NT2/D1 (cell line): ENCODE measurements around the gene LRRTM2.
"Not testable (repeated sequence)": the region's sequence is repeated elsewhere in the genome, so short reads cannot be mapped to it uniquely, and the experiment has no call there.

Experiments used
- DNase-seq: peaks from one replicate; pipeline ENCODE4 v3.0.0-alpha.2; 2011; ENCODE audit warnings: low read depth, low spot score
- H3K27me3 ChIP-seq: 2 replicates; pipeline ENCODE4 v1.6.0; 2011; ENCODE audit warnings: mild to moderate bottlenecking; ENCODE audit not compliant: insufficient read length, insufficient read depth
- H3K36me3 ChIP-seq: 2 replicates; pipeline ENCODE4 v1.6.1; 2011; ENCODE audit warnings: mild to moderate bottlenecking, low read length, mixed read lengths; ENCODE audit not compliant: insufficient read depth, insufficient read length
- H3K4me1 ChIP-seq: 2 replicates; pipeline ENCODE4 v1.5.1; 2011; ENCODE audit not compliant: insufficient read depth, insufficient read length
- H3K4me3 ChIP-seq: 2 replicates; pipeline ENCODE4 v1.5.1; 2011; ENCODE audit warnings: low read depth; ENCODE audit not compliant: insufficient read length
- H3K9ac ChIP-seq: 2 replicates; pipeline ENCODE4 v1.6.0; 2011; ENCODE audit warnings: low read depth; ENCODE audit not compliant: insufficient read length
- H3K9me3 ChIP-seq: 2 replicates; pipeline ENCODE4 v1.5.1; 2011; ENCODE audit warnings: mild to moderate bottlenecking, low read length; ENCODE audit not compliant: insufficient read depth
- SUZ12 ChIP-seq: IDR thresholded peaks from 2 replicates; pipeline ENCODE4 v1.6.1; 2011; ENCODE audit not compliant: insufficient read length, insufficient read depth; ENCODE audit errors: extremely low read depth
- YY1 ChIP-seq: IDR thresholded peaks from 2 replicates; pipeline ENCODE4 v1.6.1; 2011; ENCODE audit not compliant: insufficient read length, insufficient read depth
- ZNF274 ChIP-seq: IDR thresholded peaks from 2 replicates; pipeline ENCODE4 v1.6.1; 2011; ENCODE audit warnings: mild to moderate bottlenecking, low read depth, low read length

The LRRTM2 gene, protein sequence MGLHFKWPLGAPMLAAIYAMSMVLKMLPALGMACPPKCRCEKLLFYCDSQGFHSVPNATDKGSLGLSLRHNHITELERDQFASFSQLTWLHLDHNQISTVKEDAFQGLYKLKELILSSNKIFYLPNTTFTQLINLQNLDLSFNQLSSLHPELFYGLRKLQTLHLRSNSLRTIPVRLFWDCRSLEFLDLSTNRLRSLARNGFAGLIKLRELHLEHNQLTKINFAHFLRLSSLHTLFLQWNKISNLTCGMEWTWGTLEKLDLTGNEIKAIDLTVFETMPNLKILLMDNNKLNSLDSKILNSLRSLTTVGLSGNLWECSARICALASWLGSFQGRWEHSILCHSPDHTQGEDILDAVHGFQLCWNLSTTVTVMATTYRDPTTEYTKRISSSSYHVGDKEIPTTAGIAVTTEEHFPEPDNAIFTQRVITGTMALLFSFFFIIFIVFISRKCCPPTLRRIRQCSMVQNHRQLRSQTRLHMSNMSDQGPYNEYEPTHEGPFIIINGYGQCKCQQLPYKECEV

GRCh38 chr5:138874771-138875551, at the start of gene LRRTM2:
Gene LRRTM2 (minus strand): TSS chr5:138875335. CDS start chr5:138874911, 424 bp downstream.
- peaks cover 7% of the 10 kb centered on the region; the same call in 1 of the 2 replicates for H3K9me3 ChIP-seq
- no peaks in the 10 kb centered on the region for H3K4me1 ChIP-seq
- H3K9ac ChIP-seq = no peak within 1 kb of the TSS
- no peak for DNase-seq
- H3K4me3 ChIP-seq = no peak within 1 kb of the TSS
- H3K36me3 ChIP-seq = no peaks in the 10 kb centered on the region
- no peak for TF ChIP-seq SUZ12
- no peak for TF ChIP-seq YY1
- TF ChIP-seq ZNF274 = no peak
- H3K27me3 ChIP-seq = no peaks in the 10 kb centered on the region

DNA sequence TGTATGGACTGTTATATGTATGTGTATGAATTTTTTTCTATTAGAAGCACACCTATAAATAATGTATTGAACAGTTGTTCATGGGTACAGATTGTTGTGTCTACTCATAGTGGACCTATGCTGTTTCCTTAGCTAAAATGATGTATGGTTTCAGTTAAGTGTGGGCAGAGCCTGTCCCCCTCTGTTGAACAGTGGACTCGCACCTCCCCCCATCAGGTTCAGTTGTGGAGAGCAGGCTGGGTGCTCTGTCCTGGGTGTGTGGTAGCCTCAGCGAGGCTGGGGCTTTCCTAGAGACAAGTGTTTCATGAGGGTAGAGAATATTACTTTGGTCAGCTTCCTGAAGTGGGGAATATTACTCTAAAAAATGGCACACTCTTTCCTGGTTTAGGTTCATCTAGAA, 47.4 kb upstream of the LRRTM2 start:
- Histone ChIP-seq H3K9me3 (no peaks in the 10 kb centered on the region), H3K4me3 (no peak overlapping the region), H3K9ac (no peak overlapping the region), H3K36me3 (peaks cover 55% of the 10 kb centered on the region), H3K4me1 (peaks cover 3% of the 10 kb centered on the region), H3K27me3 (no peaks in the 10 kb centered on the region)
- no peak for TF ChIP-seq ZNF274
- TF ChIP-seq YY1 = no peak
- TF ChIP-seq SUZ12 = no peak
- DNase-seq = no peak

- H3K4me1 ChIP-seq, DNase-seq, H3K9me3 ChIP-seq, H3K9ac ChIP-seq, H3K27me3 ChIP-seq, H3K4me3 ChIP-seq: not testable (repeated sequence)
- H3K36me3 ChIP-seq = peaks cover 48% of the 10 kb centered on the region
These were observed 46.2 kb upstream of the LRRTM2 start for GRCh38 chr5:138921362-138921761.

DNA sequence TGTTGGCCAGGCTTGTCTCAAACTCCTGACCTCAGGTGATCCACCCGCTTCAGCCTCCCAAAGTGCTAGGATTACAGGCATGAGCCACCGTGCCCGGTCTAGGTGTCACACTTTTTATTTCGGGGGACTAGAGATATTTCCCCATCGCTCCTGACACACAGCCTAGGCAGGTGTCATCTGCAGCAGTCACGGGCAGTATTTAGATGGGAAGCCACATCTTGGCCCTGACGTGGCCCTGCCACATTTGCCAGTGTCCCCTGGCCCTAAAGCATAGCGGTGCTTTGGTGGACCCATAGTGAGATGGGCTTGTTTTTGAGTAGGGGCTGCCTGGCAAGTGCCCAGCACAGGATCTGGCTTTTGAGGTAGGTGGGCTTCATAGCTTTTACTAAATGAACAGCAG, 45.0 kb upstream of the LRRTM2 start:
- no peaks in the 10 kb centered on the region for H3K27me3 ChIP-seq
- peaks cover 37% of the 10 kb centered on the region for H3K36me3 ChIP-seq
- no peak for DNase-seq
- no peaks in the 10 kb centered on the region for H3K9me3 ChIP-seq
- TF ChIP-seq ZNF274 (no peak), YY1 (no peak), SUZ12 (no peak)
- no peak overlapping the region for H3K9ac ChIP-seq
- peaks cover 3% of the 10 kb centered on the region for H3K4me1 ChIP-seq
- H3K4me3 ChIP-seq = no peak overlapping the region

- TF ChIP-seq YY1 = no peak
- Histone ChIP-seq H3K9ac (no peak overlapping the region), H3K4me1 (peaks cover 3% of the 10 kb centered on the region), H3K36me3 (peaks cover 25% of the 10 kb centered on the region), H3K9me3 (no peaks in the 10 kb centered on the region), H3K4me3 (no peak overlapping the region), H3K27me3 (no peaks in the 10 kb centered on the region)
- DNase-seq = no peak
These were observed 43.6 kb upstream of the LRRTM2 start for GRCh38 chr5:138918686-138919085.

GRCh38 chr5:138914338-138914737, 39.2 kb upstream of the LRRTM2 start:
- no peak for TF ChIP-seq YY1
- no peak for TF ChIP-seq SUZ12
- TF ChIP-seq ZNF274 = no peak
- no peak overlapping the region for H3K9ac ChIP-seq
- H3K4me1 ChIP-seq = peaks cover 3% of the 10 kb centered on the region
- no peak for DNase-seq
- no peaks in the 10 kb centered on the region for H3K9me3 ChIP-seq
- H3K27me3 ChIP-seq = no peaks in the 10 kb centered on the region
- no peak overlapping the region for H3K4me3 ChIP-seq
- H3K36me3 ChIP-seq = peaks cover 27% of the 10 kb centered on the region

GRCh38 chr5:138913773-138914172, 38.6 kb upstream of the LRRTM2 start:
- DNase-seq = no peak

More at GRCh38 chr5:138913773-138914172, 38.6 kb upstream of the LRRTM2 start:
- no peak overlapping the region for H3K9ac ChIP-seq
- TF ChIP-seq SUZ12 (no peak), YY1 (no peak), ZNF274 (no peak)
- peaks cover 3% of the 10 kb centered on the region for H3K4me1 ChIP-seq
- no peak overlapping the region for H3K4me3 ChIP-seq
- no peaks in the 10 kb centered on the region for H3K9me3 ChIP-seq
- H3K36me3 ChIP-seq = peaks cover 26% of the 10 kb centered on the region
- no peaks in the 10 kb centered on the region for H3K27me3 ChIP-seq
